ENCODE measurements around the gene COX15.

GRCh38 chr10:99742701-99743100, 10.8 kb upstream of the COX15 start:
- no peak for TF ChIP-seq CTCF (conservative IDR thresholded peaks at IDR 0.05 in 1 of 2, IDR thresholded peaks at IDR 0.05 in 1 of 2; ENCODE audit: extremely low read depth in 1 of 2, insufficient read depth in 1 of 2, low read depth in 1 of 2, low read length in 2 of 2)
- TF ChIP-seq EZH2 (IDR thresholded peaks at IDR 0.05; ENCODE audit: borderline replicate concordance, low read length), result no peak

Measured in mammary epithelial cell (primary cell).